Endothelial cell of umbilical vein (primary cell): ENCODE results near the gene TNFAIP8. TPM values are rescaled to one million over a fixed set of nuclear protein-coding genes. Genes with fewer than 3 reads are reported as not detected.

ENCODE experiments used
- BruUV-seq: library from RNA; stranded (reverse); fragments of 400-500 nt; replicated peaks from 2 replicates; lab custom pipeline; 2021; lab: Mats Ljungman, UMichigan
- CTCF ChIA-PET: fragments of 300-600, 350-600 bp; sonication (Branson Sonifier 250); formaldehyde crosslinking; loops from one replicate; lab custom pipeline; 2021; ENCODE audit warnings: antibody characterized with exemption, inconsistent platforms; lab: Charles Lee
- POLR2A ChIA-PET: fragments of 300-600, 350-600 bp; sonication (Branson Sonifier 250); formaldehyde crosslinking; loops from one replicate; lab custom pipeline; 2021; ENCODE audit warnings: antibody characterized with exemption, inconsistent platforms; lab: Charles Lee
- DNase-seq: peaks from one replicate; pipeline ENCODE4 v3.0.0-alpha.2; 2011; ENCODE audit warnings: low read depth, low spot score
- FAIRE-seq: peaks from 2 replicates; lab custom pipeline; 2011; peaks lifted over from hg19 to GRCh38; lab: Jason Lieb, UNC
- H2AFZ ChIP-seq: 2 replicates; pipeline ENCODE4 v1.6.0; 2012; ENCODE audit warnings: low read depth, low read length, control low read depth, inconsistent platforms
- H3K27ac ChIP-seq: 2 replicates; pipeline ENCODE4 v1.5.1; 2011; ENCODE audit warnings: low read depth, mild to moderate bottlenecking, control low read depth, low read length, moderate library complexity; ENCODE audit not compliant: insufficient read depth
- H3K27me3 ChIP-seq, 2 experiments: 2 replicates each; pipeline versions ENCODE4 v1.6.0 to v1.6.1; 2011; ENCODE audit warnings: low read length in 2 of 2, mixed read lengths in 1 of 2; ENCODE audit not compliant: control insufficient read depth in 2 of 2, insufficient read depth in 2 of 2
- H3K36me3 ChIP-seq, 2 experiments: 2 replicates in 1 of 2; 3 replicates in 1 of 2; pipeline ENCODE4 v1.5.1; 2011; ENCODE audit warnings: low read length in 2 of 2, mild to moderate bottlenecking in 1 of 2, moderate library complexity in 1 of 2; ENCODE audit not compliant: control insufficient read depth in 2 of 2, insufficient read depth in 2 of 2; ENCODE audit errors: extremely low read depth in 1 of 2
- H3K4me1 ChIP-seq: 3 replicates; pipeline ENCODE4 v1.5.1; 2011; ENCODE audit warnings: mild to moderate bottlenecking, low read length; ENCODE audit not compliant: control insufficient read depth, insufficient read depth; ENCODE audit errors: extremely low read depth
- H3K4me2 ChIP-seq: 2 replicates; pipeline ENCODE4 v1.6.1; 2011; ENCODE audit warnings: low read length, control low read depth, mixed read lengths; ENCODE audit not compliant: insufficient read depth
- H3K4me3 ChIP-seq, 3 experiments: fragments of 200-600 bp in 1 of 3; sonication (generic), shearing (Covaris generic) in 1 of 3; replicated peaks in 1 of 3; 2 replicates each; pipeline ENCODE4 v1.5.1; 2011 to 2016; ENCODE audit warnings: control low read depth in 3 of 3, low read length in 3 of 3, mild to moderate bottlenecking in 2 of 3, inconsistent platforms in 1 of 3, low read depth in 1 of 3, moderate library complexity in 1 of 3; ENCODE audit not compliant: insufficient read depth in 1 of 3
- H3K79me2 ChIP-seq: 2 replicates; pipeline ENCODE4 v1.6.0; 2012; ENCODE audit warnings: low read length, inconsistent platforms; ENCODE audit not compliant: control insufficient read depth, insufficient read depth
- H3K9ac ChIP-seq: replicated peaks from 2 replicates; pipeline ENCODE3; 2011; ENCODE audit warnings: low read length, control low read depth; ENCODE audit not compliant: insufficient read depth; ENCODE audit errors: extremely low read depth
- H3K9me1 ChIP-seq: replicated peaks from 3 replicates; pipeline ENCODE4 v1.6.0; 2011; ENCODE audit warnings: mild to moderate bottlenecking, low read length; ENCODE audit not compliant: control insufficient read depth, insufficient read depth; ENCODE audit errors: extremely low read depth
- H3K9me3 ChIP-seq: replicated peaks from 2 replicates; pipeline ENCODE4 v1.5.1; 2012; ENCODE audit warnings: low read length, inconsistent platforms; ENCODE audit not compliant: control insufficient read depth, insufficient read depth
- H4K20me1 ChIP-seq: replicated peaks from 2 replicates; pipeline ENCODE3; 2011; ENCODE audit warnings: mild to moderate bottlenecking, low read length; ENCODE audit not compliant: control insufficient read depth, insufficient read depth; ENCODE audit errors: extremely low read depth
- EZH2 ChIP-seq: IDR thresholded peaks from 2 replicates; pipeline ENCODE4 v1.6.1; 2012; ENCODE audit warnings: borderline replicate concordance, low read depth, mild to moderate bottlenecking, moderate library complexity, low read length, inconsistent platforms; ENCODE audit not compliant: severe bottlenecking
- FOS ChIP-seq: IDR thresholded peaks from 2 replicates; pipeline ENCODE4 v1.6.1; 2011; ENCODE audit warnings: mild to moderate bottlenecking, low read length, moderate library complexity, borderline replicate concordance; ENCODE audit not compliant: insufficient read depth
- GATA2 ChIP-seq: IDR thresholded peaks from 2 replicates; pipeline ENCODE4 v1.7.0; 2011; ENCODE audit warnings: low read depth, mild to moderate bottlenecking, moderate library complexity, mixed read lengths, low read length; ENCODE audit not compliant: insufficient read length, insufficient read depth
- JUN ChIP-seq: IDR thresholded peaks from 2 replicates; pipeline ENCODE4 v1.6.1; 2011; ENCODE audit warnings: borderline replicate concordance, low read depth; ENCODE audit not compliant: insufficient read length, insufficient read depth
- MYC ChIP-seq: IDR thresholded peaks from one replicate; pipeline ENCODE4 v1.6.1; 2011; ENCODE audit warnings: mild to moderate bottlenecking, low read depth, low read length
- POLR2A ChIP-seq: IDR thresholded peaks from 2 replicates; pipeline ENCODE4 v1.6.1; 2012; ENCODE audit warnings: low read depth, mild to moderate bottlenecking, control low read depth, low read length
- POLR2AphosphoS5 ChIP-seq: IDR thresholded peaks from 2 replicates; pipeline ENCODE4 v1.6.1; 2012; ENCODE audit warnings: low read depth, mild to moderate bottlenecking, control low read depth, low read length, moderate library complexity; ENCODE audit not compliant: insufficient read depth
- dilution Hi-C: fragments of 300-500 bp; cut with MboI; formaldehyde crosslinking; loops from one replicate; pipeline ENCODE4 v1.15.0; 2019; ENCODE audit warnings: low sequenced_read_pairs; ENCODE audit not compliant: extremely low pct_ligation_motif_present
- intact Hi-C: fragments of 100-400 bp; cut with micrococcal nuclease; formaldehyde crosslinking; loops from one replicate; pipeline ENCODE4 v1.10.0; 2022
- polyA plus RNA-seq, 4 experiments: library from polyadenylated mRNA; depleted of rRNA in 3 of 4; stranded (reverse) in 3 of 4; unstranded in 1 of 4; fragments of >200 nt; gene quantifications; 2 replicates each; pipeline versions ENCODE4 v1.2.1 to v1.2.3, GENCODE V29; 2011 to 2012; ENCODE audit warnings: missing spikeins in 1 of 4
- total RNA-seq: library from RNA; stranded (reverse); gene quantifications from 2 replicates; pipeline ENCODE4 v1.2.3, GENCODE V29; 2021
- TF ChIP-seq, protein P1 (sequence below): IDR thresholded peaks from 2 replicates; pipeline ENCODE4 v1.6.1; 2011; ENCODE audit not compliant: insufficient read depth, insufficient read length
- TF ChIP-seq, protein P2 (sequence below), 2 donors: IDR thresholded peaks; 1 replicate in 1 of 2; 2 replicates in 1 of 2; pipeline ENCODE4 v1.5.1; 2011; ENCODE audit warnings: low read length in 2 of 2, mild to moderate bottlenecking in 2 of 2, moderate library complexity in 2 of 2, control low read depth in 1 of 2, inconsistent platforms in 1 of 2, low read depth in 1 of 2; ENCODE audit not compliant: insufficient read depth in 1 of 2; ENCODE audit errors: extremely low read depth in 1 of 2

The TNFAIP8 gene
- total and polyA plus RNA-seq, 2 donors (not counting 3 experiments of a cell fraction or from before 2014, with no cell fraction given): 4.7 to 7.4 TPM

GRCh38 chr5:119333421-119333851 is 22.4 kb upstream of the TNFAIP8 start:
- H3K27me3 ChIP-seq: no peaks in the 10 kb centered on the region
- FAIRE-seq (no peak), DNase-seq (no peak)
- no peak for TF ChIP-seq EZH2
- no peak for TF ChIP-seq MYC
- ChIA-PET CTCF (interaction anchor here (5.0 kb wide), 1 partner anchor 79 kb away, joined by 34 read pairs; no protein-coding TSS in a partner anchor), POLR2A (no interaction called here)
- no peak overlapping the region for H3K4me3 ChIP-seq
- no peaks in the 10 kb centered on the region for H4K20me1 ChIP-seq
- no TSS peak for BruUV-seq
- dilution Hi-C loops (no loop called here), intact Hi-C loops (no loop called here)
- no peak overlapping the region for H3K9ac ChIP-seq
- H3K79me2 ChIP-seq: no peaks in the 10 kb centered on the region
- no peaks in the 10 kb centered on the region for H3K9me1 ChIP-seq
- H3K27ac ChIP-seq: no peak overlapping the region
- H3K36me3 ChIP-seq: no peaks in the 10 kb centered on the region
- no peak overlapping the region for H3K4me2 ChIP-seq
- H3K9me3 ChIP-seq: no peaks in the 10 kb centered on the region
- H2AFZ ChIP-seq: no peak overlapping the region
- H3K4me1 ChIP-seq: no peaks in the 10 kb centered on the region

DNA sequence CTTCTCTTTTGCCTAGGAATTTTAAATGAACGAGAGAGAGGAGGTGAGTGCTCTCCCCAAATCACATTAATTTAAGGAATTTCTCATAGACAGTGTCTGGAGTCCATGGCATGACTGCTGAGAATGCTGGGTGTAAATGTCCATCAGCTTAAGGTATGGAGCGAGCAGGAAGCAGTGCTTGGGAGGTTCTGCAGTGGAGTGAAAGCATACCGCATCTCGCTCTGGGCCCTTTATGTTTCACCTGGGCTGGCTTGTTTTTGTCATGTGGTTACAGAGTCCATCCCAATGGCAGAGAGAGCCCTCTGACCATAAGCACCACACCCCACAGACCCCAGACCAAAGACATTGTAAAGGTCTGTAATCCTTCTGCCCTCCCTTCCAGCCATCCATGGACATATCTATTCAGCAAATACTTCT is 20.6 kb upstream of the TNFAIP8 start:
- Histone ChIP-seq H3K4me3 (no peak overlapping the region), H3K79me2 (no peaks in the 10 kb centered on the region), H3K4me2 (no peak overlapping the region), H3K36me3 (no peaks in the 10 kb centered on the region), H4K20me1 (no peaks in the 10 kb centered on the region), H3K9ac (no peak overlapping the region), H3K27me3 (no peaks in the 10 kb centered on the region), H2AFZ (no peak overlapping the region), H3K9me3 (no peaks in the 10 kb centered on the region), H3K9me1 (no peaks in the 10 kb centered on the region), H3K27ac (no peak overlapping the region), H3K4me1 (no peaks in the 10 kb centered on the region)
- dilution Hi-C loops: no loop called here
- intact Hi-C loops: loop anchor here (1.0 kb wide), 3 partner anchors 65 to 347 kb away; partner anchors contain the start of gene DTWD2
- POLR2A ChIA-PET: no interaction called here
- CTCF ChIA-PET: interaction anchor here (0.7 to 5.0 kb wide), 23 partner anchors 10 to 352 kb away, joined by 3 to 34 read pairs (median 6); partner anchors contain the start of genes DMXL1 and DTWD2
- BruUV-seq: no TSS peak
- DNase-seq (no peak), FAIRE-seq (no peak)
- no peak for TF ChIP-seq FOS
- TF ChIP-seq POLR2AphosphoS5: no peak
- TF ChIP-seq JUN: no peak
- no peak for TF ChIP-seq EZH2
- no peak for TF ChIP-seq POLR2A
- TF ChIP-seq MYC: no peak
- TF ChIP-seq GATA2: no peak
- TF ChIP-seq, protein P1, sequence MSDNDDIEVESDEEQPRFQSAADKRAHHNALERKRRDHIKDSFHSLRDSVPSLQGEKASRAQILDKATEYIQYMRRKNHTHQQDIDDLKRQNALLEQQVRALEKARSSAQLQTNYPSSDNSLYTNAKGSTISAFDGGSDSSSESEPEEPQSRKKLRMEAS: no peak
- TF ChIP-seq, protein P2, sequence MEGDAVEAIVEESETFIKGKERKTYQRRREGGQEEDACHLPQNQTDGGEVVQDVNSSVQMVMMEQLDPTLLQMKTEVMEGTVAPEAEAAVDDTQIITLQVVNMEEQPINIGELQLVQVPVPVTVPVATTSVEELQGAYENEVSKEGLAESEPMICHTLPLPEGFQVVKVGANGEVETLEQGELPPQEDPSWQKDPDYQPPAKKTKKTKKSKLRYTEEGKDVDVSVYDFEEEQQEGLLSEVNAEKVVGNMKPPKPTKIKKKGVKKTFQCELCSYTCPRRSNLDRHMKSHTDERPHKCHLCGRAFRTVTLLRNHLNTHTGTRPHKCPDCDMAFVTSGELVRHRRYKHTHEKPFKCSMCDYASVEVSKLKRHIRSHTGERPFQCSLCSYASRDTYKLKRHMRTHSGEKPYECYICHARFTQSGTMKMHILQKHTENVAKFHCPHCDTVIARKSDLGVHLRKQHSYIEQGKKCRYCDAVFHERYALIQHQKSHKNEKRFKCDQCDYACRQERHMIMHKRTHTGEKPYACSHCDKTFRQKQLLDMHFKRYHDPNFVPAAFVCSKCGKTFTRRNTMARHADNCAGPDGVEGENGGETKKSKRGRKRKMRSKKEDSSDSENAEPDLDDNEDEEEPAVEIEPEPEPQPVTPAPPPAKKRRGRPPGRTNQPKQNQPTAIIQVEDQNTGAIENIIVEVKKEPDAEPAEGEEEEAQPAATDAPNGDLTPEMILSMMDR (IDR thresholded peaks at IDR 0.05; ENCODE audit: extremely low read depth in 1 of 2, insufficient read depth in 1 of 2, low read depth in 1 of 2, low read length in 2 of 2): no peak
